Muscle of back (tissue), 11 donors: ENCODE results near the gene TMEM266. TPM values are rescaled to one million over a fixed set of nuclear protein-coding genes. Genes with fewer than 3 reads are reported as not detected.

ENCODE experiments used
- DNase-seq, 3 donors: peaks; one replicate each; pipeline versions ENCODE4 v3.0.0 to v3.0.0-alpha.2; 2013
- polyA plus RNA-seq, 10 donors: library from polyadenylated mRNA; unstranded; fragments of 120-200 nt; gene quantifications; one replicate each; pipeline ENCODE4 v1.2.1, GENCODE V29; 2013; ENCODE audit not compliant: insufficient read length in 10 of 10

TMEM266 gene
- polyA plus RNA-seq, 10 donors, result 0.23 to 1.0 (median 0.32) TPM

DNA sequence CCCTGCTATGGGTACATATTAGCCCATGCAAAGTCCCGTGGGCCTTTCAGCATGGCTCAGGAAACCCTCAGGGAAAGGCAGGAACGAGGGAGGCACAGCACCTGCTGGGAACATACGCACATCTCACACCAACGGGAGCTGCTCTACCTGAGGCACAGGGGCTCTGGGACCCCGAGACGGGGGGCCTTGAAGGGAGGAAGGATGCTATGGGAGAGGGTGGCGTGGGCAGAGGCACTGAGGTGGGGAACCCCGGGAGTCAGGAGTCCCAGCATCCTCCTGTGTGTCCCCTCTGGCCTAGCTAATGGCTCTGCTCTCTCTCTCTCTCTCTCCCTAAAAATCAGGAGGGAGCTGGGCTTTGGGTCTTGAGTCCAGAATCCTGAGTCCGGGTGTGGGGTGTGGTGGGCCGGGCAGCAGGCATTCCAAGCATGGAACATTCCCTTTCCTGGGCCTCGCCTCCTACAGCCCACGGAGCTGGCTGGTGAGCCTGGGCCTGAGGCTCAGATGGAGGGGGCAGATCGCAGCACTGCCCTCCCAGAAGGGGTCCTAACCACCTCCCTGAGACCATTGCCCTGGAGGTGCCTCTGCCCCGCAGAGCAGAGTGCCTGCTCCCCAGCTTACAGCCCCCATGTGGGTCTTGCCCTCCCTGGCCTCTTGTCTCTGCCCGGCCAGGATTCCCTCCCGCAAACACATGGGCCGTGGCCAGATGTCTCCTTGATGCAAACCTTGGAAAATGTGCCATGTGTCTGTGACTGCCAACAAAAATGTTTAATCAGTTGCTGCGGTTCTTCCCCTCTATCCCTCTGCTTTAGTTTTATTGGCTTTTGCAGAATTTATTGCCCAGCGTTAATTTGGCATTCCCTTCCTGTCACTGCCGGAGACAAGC is 101.6 kb downstream of the TMEM266 start:
- peak in 1 of 3 donors; percentile 41 for DNase-seq

DNA sequence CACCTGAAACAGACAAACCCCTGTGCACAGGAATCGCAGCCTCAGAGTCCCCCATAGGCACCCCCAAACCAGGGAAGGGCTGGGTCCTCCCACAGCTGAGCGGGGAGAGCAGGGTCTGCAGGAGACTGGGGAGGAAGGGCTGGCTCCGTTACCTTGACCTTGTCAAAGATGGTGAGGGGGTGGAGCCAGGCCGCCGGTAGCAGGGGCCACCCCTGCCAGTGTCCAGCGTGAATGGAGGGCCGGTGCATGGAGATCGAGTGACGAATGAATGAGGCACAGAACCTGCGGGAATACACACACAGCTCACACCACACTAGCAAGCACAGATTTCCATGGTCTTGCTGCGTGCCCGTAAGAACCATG is 102.2 kb downstream of the TMEM266 start:
- DNase-seq, result no peak

DNA sequence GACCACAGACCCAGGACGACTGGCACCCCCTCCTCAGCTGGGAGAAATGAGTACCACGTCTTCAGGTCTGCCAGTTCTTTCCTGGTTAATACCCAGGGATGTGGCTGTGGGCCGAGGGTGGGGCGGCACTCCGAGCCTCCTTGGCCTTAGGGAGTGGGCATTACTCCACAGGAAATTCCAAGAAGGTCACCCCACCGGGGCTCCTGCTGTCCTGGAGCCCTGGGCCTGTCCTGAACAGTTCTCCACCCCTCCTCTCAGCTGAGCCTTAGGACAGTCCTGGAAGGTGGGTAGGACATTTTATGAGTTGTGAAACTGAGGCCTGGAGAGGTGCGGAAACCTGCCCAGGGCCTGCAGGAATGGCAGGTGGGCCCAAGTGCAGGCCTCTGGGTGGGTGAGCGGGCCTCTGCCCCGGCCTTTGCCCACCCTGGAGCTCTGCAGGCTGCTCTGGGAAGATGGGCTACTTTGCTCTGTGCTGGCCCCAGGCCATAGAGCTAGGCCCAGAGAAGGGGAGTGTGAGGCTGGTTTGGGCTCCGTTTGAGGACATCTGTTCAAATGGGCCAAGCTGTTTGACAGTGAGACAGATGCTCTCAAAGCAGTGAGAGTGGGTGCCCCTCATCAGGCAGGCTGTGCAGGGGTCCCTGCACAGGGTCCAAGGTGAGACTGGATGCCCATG is 103.1 kb downstream of the TMEM266 start:
- DNase-seq, result peak in 1 of 3 donors; percentile 88

DNA sequence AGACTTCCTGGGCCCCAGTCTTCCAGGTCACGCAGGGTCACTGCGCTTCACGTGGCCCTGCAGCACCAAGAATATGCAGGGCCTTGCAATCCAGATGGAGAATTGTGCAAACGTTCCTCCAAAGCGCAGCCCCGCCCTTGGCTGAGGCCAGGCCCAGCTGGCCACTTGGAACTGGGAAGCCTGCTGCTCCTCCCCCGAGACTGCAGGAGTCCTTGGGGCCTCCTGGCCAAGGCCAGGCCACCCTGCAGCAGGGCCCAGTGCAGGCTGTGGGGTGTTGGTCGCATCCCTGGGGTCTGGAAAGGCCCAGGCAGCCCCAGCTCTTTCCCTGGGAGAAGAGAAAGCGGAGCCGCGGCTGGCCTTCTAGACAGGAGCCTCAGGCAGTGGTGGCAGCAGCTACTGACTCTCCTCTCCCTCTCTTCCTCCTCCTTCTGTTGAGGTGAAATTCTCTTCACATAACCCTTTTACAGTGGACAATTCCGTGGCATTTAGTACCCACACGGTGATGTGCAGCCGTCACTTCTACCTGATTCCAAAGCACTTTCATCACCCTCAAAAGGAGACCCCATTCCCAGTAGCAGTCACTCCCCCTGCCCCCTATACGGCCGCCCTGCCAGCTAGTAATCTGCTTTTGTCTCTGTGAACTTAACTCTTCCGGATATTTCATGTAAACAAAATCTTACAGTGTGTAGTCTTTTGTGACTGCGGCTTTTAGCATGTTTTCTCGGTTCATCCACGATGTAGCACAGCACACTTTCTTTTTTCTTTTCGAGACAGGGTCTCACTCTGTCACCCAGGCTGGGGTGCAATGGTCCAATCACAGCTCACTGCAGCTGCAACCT is 103.9 kb downstream of the TMEM266 start:
- DNase-seq, result peak; percentile 33 to 91 (median 66)

DNA sequence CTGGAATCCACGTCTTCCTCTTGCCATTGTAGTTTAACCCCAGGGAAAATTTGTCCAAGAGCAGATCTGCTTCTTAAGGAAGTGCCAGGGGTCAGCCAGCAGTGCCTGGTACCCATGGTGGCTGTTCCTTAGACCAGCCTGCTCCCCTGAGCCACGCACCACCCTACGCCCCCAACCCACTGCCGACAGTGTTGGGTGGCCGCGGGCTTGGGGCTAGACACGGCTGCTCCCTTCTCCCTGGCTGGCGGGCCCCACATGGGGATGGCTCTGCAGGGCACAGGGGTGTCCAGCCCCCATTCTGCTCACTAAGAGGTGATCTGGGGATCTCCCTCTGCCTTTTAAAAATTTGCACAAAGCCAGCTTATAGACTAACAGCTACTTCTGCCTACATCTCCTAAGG is 104.8 kb downstream of the TMEM266 start:
- DNase-seq, result no peak

DNA sequence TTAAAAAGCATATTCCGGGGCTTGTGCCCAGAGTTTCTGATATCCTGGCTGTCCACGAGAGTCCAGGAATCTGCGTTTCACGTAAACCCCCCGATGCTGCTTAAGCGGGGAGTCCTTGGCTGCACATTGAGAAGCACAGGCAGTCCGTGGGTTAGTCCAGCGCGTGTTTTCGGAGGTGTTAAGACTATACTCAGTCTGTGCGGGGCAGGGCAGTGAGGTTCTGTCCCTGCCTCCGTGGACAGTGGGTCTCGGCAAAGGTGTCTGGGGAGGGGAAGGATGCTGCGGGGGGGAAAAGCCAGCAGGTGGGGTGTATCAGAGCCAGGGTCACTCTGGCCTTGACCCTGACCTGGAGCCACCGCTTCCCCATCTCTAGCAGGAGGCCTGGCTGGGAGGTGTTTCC is 106.2 kb downstream of the TMEM266 start:
- DNase-seq, result no peak

DNA sequence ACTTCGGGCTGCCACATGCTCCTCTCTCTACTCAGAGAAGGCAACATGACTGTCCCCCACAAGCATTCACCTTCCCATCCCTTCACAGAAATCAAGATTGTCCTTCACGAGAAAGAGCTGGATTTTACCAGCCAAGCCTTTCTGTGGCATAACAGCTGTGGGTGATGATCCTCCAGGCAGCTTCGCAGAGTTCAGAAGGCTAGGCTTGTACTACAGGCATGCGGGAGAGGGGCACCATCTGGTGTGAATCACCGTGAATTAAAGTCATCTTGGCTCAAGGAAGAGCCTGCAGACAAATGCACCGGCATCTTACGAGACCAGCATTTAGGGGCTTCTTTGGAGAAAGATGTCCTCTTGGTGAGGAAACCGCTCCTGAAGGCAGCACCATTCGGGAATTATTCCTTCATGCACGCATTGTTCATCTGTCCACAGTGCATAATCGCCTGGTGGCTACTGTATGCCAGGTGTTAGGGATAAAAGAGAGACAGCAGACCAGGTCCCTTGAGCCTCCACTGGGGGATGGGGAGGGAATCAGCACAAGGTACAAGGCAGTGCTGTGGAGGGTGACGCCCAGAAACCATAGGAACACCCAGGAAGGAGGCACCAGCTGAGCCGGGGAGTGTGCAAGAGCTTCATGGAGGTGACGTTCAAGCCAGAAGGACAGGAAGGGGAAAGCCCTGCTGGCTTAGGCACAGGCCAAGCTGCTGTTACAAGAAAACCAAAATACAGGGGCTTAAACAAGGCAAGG is 108.6 kb downstream of the TMEM266 start:
- DNase-seq, result no peak

DNA sequence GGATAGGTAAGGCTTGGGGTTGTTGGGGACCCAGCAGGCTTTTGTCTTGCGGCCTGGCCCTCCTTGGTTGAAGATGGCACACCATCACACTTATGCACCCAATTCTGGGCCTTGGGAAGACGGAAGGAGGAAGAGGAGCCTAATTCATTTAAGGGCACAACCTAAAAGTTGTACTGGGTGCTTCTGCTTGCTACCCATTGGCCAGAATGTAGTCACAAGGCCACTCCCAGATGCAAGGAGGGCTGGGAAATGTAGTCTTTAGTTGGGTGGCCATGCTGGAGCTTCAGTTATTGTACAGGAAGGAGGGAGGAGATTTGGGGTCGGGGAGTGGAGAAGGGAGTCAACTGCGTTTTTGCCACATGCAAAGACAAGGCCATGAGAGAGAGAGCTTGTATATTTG is 109.2 kb downstream of the TMEM266 start:
- DNase-seq, result no peak

DNA sequence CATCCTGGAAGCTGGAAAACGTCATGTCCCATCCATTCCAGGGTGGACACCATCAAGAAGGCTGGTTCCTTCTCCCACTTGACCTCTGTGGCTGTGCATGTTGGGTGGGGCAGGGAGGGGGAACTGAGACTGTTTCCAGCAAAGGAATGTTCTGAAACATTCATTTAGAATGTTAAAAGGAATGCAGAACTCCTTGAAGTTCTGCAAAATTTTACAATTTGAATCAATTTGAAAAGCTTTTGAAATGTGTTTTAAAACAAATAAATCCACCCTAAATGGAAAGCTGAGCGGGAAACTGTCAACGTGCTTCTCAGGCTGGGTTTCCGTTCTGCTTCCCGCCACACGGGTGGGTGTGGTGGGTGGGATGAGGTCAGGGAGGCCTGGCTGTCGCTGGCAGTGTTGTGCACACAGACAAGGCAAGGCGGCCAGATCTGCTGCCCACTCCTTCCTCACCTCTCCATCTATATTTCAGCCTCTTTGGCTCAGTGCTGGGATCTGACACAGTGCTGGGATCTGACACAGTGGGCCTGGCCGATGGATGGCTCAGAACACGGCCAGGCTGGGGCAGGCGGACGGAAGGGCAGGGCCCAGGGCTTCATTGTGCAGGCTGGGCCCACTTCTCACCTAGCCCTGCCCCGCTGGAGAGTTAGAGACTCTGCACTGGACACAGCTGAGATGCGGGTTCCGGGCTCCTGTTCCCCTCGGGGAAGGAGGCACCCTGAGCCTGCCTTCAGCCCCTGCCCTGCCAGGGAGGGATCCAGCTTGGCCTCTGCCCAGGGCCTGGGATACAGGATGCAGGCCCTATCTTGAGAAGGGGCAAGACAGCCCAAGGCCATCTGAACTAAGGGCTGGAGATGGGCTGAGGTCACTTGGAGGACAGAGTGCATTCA is 110.4 kb downstream of the TMEM266 start:
- DNase-seq, result no peak

DNA sequence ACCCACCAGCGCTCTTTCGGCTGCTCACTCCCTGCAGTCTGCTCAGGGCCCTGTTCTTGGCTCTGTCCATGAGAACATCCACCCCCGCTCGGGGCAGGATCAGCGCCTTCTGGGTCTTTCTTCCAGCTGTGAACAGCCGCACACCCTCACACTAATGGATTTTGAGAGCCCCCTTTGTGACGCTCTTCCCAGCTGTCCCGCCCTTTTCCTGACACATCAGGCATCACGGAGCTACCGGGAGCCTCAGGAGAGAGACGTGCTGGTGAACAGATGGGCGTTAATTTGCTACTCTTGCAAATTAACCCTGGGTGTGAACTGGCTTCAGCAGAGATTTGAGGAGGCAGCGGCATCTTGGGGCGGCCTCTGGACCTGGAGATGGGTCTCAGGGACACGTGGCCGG is 113.0 kb downstream of the TMEM266 start:
- DNase-seq, result no peak

DNA sequence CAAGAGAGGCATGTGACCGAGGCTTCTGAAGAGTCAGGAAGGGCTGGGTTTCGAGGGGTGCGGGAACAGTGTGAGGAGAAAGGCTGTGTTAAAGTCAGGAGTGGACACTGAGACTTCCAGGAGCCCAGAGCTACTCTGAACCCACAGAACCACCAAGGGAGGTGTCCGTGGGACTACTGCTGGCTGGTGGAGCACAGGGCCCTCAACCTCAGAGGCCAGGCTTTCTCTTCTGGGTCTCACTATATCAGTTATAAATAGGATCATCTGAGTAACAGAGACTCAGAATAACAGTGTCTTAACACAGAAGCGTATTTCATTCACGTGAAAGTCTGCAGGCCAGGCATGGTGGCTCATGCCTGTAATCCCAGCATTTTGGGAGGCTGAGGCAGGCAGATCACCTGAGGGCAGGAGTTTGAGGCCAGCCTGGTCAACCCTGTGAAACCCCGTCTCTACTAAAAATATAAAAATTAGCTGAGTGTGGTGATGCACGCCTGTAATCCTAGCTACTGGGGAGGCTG is 113.6 kb downstream of the TMEM266 start:
- no peak for DNase-seq

DNA sequence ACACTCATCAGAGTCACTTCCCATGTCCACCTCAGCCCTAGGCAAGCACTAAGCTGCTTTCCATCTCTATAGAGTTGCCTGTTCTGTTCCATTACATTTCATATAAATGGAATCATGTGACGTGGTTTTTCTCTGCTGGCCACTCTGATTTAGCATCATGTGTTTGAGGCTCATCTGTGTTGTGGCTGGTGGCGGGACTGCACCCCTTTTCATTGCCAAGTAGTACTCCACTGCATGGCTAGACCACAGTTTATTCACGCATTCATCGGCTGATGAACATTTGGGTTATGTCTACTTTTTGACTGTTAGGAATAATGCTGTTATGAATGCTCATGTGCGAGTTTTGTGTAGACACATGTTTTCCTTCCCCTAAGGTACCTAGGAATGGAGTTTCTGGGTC is 114.9 kb downstream of the TMEM266 start:
- no peak for DNase-seq

DNA sequence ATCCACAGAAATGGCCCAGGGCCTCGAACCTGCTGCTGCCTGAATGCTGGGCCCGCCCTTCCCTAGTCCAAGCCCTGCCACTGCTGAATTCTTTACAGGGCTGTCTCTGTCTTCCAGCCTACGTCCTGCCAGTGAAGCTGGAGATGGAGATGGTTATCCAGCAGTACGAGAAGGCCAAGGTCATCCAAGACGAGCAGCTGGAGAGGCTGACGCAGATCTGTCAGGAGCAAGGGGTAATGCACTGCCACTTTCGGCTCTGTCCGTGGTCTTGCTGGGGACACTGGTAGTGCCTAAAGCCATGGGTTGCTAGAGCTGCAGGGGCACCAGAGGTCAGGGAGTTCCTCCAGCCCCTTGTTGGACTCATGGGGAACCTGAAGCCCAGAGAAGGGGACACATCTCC is 115.7 kb downstream of the TMEM266 start:
- DNase-seq, result no peak

DNA sequence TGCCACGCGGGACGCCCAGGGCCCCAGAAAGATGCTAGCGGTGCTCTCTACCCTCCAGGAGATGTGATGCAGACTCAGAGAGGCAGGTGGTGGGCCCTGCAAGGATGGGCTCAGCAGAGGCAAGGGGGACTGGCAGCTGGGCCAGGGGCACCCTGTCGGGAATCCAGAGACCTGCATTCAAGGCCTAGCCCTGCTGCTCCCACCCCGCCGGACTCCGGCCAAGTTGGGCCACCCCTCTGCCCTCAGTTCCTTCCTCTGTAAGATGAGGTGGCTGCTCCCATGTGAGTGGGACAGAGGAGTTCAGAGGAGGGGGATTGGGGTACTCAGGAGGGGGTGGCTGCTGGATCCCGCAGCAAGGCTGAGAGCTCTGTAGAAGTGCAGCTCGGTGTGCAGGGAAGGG is 116.3 kb downstream of the TMEM266 start:
- DNase-seq, result no peak

DNA sequence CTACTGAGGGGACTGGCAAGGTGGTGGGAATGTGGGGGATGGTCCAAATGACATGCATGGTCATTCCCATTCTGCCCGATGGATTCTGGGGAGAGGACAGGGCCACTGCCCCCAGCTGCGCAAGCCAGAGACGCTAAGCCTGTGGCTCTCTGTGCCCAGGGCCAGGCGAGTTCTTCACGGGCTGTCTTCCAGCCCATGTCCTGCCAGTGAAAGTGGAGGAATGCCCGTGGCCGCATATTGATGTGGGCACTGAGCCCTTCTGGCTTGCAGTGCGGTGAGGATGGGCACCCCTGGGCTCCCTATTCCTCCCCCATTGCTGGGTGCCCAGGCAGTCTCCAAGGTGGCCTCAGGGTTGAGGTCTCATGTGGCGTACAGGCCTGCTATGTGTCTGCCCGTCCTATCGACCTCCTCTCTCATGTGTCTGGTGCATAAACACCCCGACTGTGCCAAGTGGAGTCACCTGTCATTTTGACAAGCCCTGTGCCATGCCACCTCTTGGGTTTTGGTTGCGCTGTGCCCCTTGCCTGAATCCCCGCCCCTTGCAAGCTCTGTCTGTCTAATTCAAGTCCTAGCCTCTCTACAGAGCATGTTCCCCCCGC is 116.8 kb downstream of the TMEM266 start:
- no peak for DNase-seq

DNA sequence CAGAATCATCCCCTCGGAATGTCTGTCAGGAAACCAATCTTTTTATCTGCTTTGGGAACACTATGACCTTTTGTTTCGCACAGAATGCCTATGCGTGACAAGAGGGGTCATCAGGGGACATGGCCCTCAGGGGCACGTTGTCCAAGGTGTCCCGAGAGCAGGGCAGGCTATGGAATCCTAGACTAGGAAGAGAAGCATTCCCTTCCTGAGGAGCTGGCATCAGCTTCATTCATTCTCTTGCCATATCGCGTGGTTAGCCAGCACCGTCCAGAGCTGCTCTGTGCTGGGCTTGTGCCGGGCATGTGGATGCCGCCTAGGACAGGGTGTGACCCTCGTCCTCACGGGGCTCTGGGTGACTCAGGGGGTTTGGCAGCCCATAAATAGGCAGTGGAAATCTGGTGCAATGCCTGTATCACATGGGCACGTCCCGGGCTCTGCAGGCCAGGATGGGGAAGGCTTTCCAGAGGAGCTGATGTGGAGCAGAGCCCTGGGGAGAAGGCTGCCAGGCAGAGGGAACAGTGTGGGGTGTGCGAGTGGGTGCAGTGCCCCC is 117.8 kb downstream of the TMEM266 start:
- DNase-seq, result peak in 1 of 3 donors; percentile 39

DNA sequence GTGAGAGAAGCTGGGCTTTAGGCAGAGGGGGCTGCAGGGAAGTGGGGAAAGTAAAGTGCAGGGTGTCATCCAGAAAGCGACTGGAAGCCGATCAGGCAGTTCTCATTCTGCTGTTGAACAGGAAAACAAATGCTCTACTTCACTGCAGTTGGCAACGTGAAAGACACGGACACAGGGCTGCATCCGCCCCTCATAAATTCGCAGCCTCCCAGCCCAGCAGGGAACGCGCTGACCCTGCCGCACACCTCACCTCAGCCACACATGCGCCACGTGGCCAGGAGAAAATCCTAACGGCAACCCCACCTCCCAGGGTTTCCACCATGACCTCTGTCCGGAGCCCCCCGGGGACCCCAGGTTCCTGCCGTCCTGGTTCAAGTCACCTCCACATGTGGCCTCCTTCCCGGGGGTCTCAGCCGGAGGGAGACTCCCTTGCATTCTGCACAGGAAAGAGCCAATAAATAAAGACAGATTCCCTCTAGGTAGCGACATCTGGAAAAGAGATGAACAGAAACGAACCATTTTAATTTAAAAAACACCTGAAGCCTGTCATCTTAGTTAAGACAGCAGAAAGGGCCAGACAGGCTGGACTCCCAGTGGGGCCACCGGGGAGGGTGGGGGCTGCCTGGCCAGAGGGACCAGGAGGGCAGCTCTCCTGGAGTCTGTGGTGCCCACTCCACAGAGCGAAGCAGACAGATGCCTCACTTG is 118.7 kb downstream of the TMEM266 start:
- peak in 1 of 3 donors; percentile 69 for DNase-seq

DNA sequence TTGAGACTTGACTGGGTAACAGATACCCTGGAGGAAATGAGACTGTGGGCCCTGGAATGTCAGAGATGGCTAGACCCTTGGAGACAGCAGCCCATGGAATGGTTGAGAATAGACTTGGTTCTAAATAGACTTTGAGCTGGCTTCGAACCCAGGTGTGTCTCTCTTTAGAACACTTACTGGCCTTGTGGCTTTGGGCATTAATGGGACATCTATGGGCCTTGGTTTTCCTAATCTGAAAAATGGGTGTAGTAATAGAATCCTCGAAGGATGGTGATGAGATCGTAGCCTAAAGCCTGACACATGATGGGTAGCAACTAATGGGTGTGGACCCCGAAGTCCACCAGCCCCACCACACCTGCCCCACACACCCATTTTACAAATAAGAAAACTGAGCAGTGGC is 119.2 kb downstream of the TMEM266 start:
- no peak for DNase-seq

DNA sequence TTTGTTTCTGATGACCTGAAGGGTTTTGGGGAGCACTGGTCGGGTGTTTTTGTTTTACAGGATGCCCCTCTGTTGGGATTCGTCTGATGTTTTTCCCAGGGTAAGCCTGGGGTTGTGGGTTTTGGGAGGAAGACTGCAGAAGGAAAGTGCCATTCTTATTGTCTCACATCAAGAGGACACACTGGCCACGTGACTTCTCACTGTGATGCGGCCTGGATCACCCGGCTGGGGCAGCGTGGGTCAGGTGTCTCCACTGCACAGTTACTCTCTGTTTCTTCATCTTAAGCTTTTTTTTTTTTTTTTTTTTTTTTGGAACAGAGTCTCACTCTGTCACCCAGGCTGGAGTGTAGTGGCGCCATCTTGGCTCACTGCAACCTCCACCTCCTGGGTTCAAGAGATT is 120.5 kb downstream of the TMEM266 start:
- no peak for DNase-seq
